K562 (cell line): ENCODE measurements around the gene INSL3. TPM values are rescaled to one million over a fixed set of nuclear protein-coding genes. Genes with fewer than 3 reads are reported as not detected.

Experiments
- ATAC-seq: fragments of 200-7000 bp; cut with Tn5 transposase; 3 replicates; pipeline ENCODE4 v1.9.1; 2020; ENCODE audit warnings: moderate library complexity
- BruUV-seq: library from RNA; stranded (reverse); fragments of 400-500 nt; replicated peaks from 2 replicates; lab custom pipeline; 2021; lab: Mats Ljungman, UMichigan
- CTCF ChIA-PET: fragments of 300-600 bp; formaldehyde crosslinking; extraction: SDS; loops from one replicate; lab custom pipeline; 2021; ENCODE audit warnings: low intra/inter-chr PET ratio; lab: Yijun Ruan, JAX
- POLR2A ChIA-PET: fragments of 300-600, 350-650 bp; sonication (Branson Sonifier 250); formaldehyde crosslinking; extraction: SDS; loops from one replicate; lab custom pipeline; 2021; ENCODE audit warnings: antibody characterized with exemption, inconsistent platforms; lab: Yijun Ruan, JAX
- DNase-seq, 4 experiments: peaks; one replicate each; pipeline versions ENCODE4 v3.0.0 to v3.0.0-alpha.2; 2011 to 2018; ENCODE audit warnings: low spot score in 3 of 4, mixed read lengths in 3 of 4; ENCODE audit errors: extremely low read depth in 1 of 4
- FAIRE-seq: peaks from 2 replicates; lab custom pipeline; 2011; peaks lifted over from hg19 to GRCh38; lab: Jason Lieb, UNC
- H2AFZ ChIP-seq: 2 replicates; pipeline ENCODE4 v1.6.0; 2011; ENCODE audit warnings: low read depth, low read length, control low read depth, inconsistent platforms
- H3K27ac ChIP-seq: fragments of 200-600 bp; 3 replicates; pipeline ENCODE4 v1.8.0; 2011; ENCODE audit warnings: low read depth, mild to moderate bottlenecking, control low read depth, inconsistent platforms, low read length, moderate library complexity, mixed read lengths; ENCODE audit errors: extremely low read depth
- H3K27me3 ChIP-seq, 2 experiments: fragments of 300-600 bp in 1 of 2; 2 replicates in 1 of 2; 3 replicates in 1 of 2; pipeline versions ENCODE4 v1.6.0 to v1.8.0; 2011; ENCODE audit warnings: inconsistent platforms in 2 of 2, low read length in 2 of 2, mild to moderate bottlenecking in 1 of 2, mixed read lengths in 1 of 2, moderate library complexity in 1 of 2; ENCODE audit not compliant: control insufficient read depth in 2 of 2, insufficient read depth in 2 of 2
- H3K36me3 ChIP-seq: fragments of 300-600 bp; 3 replicates; pipeline ENCODE4 v1.8.0; 2011; ENCODE audit warnings: mild to moderate bottlenecking, low read length, inconsistent platforms; ENCODE audit not compliant: control insufficient read depth, insufficient read depth
- H3K4me1 ChIP-seq, 2 experiments: fragments of 200-600 bp in 1 of 2; replicated peaks in 1 of 2; 2 replicates in 1 of 2; 3 replicates in 1 of 2; pipeline versions ENCODE4 v1.5.1 to v1.8.0; 2011; ENCODE audit warnings: inconsistent platforms in 2 of 2, low read length in 2 of 2, mild to moderate bottlenecking in 1 of 2, mixed read lengths in 1 of 2, moderate library complexity in 1 of 2; ENCODE audit not compliant: control insufficient read depth in 2 of 2, insufficient read depth in 2 of 2
- H3K4me2 ChIP-seq: 2 replicates; pipeline ENCODE4 v1.6.1; 2011; ENCODE audit warnings: low read length, control low read depth, inconsistent platforms, mixed read lengths; ENCODE audit not compliant: insufficient read depth
- H3K4me3 ChIP-seq: fragments of 200-600 bp; sonication (generic), shearing (Covaris generic); 2 replicates; pipeline ENCODE4 v1.5.1; 2016; ENCODE audit warnings: control low read depth, inconsistent platforms
- H3K79me2 ChIP-seq: fragments of 200-600 bp; 3 replicates; pipeline ENCODE4 v1.8.0; 2011; ENCODE audit warnings: low read length, inconsistent platforms; ENCODE audit not compliant: control insufficient read depth, insufficient read depth
- H3K9ac ChIP-seq, 2 experiments: 2 replicates each; pipeline versions ENCODE4 v1.6.0 to v1.6.1; 2011; ENCODE audit warnings: low read depth in 2 of 2, low read length in 2 of 2, control low read depth in 1 of 2, inconsistent platforms in 1 of 2, mild to moderate bottlenecking in 1 of 2, mixed read lengths in 1 of 2; ENCODE audit not compliant: insufficient read depth in 1 of 2
- H3K9me1 ChIP-seq: one replicate; pipeline ENCODE4 v1.6.0; 2011; ENCODE audit warnings: inconsistent platforms, mild to moderate bottlenecking, low read length, moderate library complexity; ENCODE audit not compliant: control insufficient read depth, insufficient read depth
- H3K9me3 ChIP-seq: replicated peaks from 2 replicates; pipeline ENCODE4 v1.5.1; 2011; ENCODE audit warnings: low read depth, low read length, inconsistent platforms; ENCODE audit not compliant: control insufficient read depth, insufficient read depth
- H4K20me1 ChIP-seq: replicated peaks from 2 replicates; pipeline ENCODE4 v1.6.1; 2011; ENCODE audit warnings: low read length, inconsistent platforms, mixed read lengths; ENCODE audit not compliant: control insufficient read depth, insufficient read depth
- CCAR2 ChIP-seq: fragments of 200-400 bp; formaldehyde crosslinking; IDR thresholded peaks from 2 replicates; pipeline ENCODE4 v1.6.1; 2017; ENCODE audit warnings: mild to moderate bottlenecking, low read depth, low read length
- COPS2 ChIP-seq: fragments of 450-650 bp; conservative IDR thresholded peaks from 2 replicates; pipeline ENCODE4 v1.6.1; 2016; ENCODE audit warnings: mild to moderate bottlenecking, moderate library complexity
- LARP7 ChIP-seq: fragments of 450-650 bp; IDR thresholded peaks from 2 replicates; pipeline ENCODE4 v1.6.1; 2016
- MED1 ChIP-seq: sonication (generic); formaldehyde crosslinking; IDR thresholded peaks from 2 replicates; pipeline ENCODE4 v1.8.1; 2023; ENCODE audit warnings: missing genetic modification reagents, borderline replicate concordance
- RERE ChIP-seq: sonication (generic); formaldehyde crosslinking; IDR thresholded peaks from 2 replicates; pipeline ENCODE4 v1.8.0; 2023; ENCODE audit warnings: missing genetic modification reagents, mild to moderate bottlenecking, borderline replicate concordance
- SIN3B ChIP-seq: fragments of 450-650 bp; IDR thresholded peaks from 2 replicates; pipeline ENCODE4 v1.6.1; 2017; ENCODE audit warnings: low read depth, mild to moderate bottlenecking, moderate library complexity
- SUPT5H ChIP-seq: fragments of 450-650 bp; IDR thresholded peaks from 2 replicates; pipeline ENCODE4 v1.6.1; 2016
- U2AF2 ChIP-seq: fragments of 200-400 bp; formaldehyde crosslinking; optimal IDR thresholded peaks from 2 replicates; pipeline ENCODE3; 2017; ENCODE audit warnings: low read depth, mild to moderate bottlenecking, low read length
- ZNF212 ChIP-seq: fragments of 450-650 bp; formaldehyde crosslinking; IDR thresholded peaks from 2 replicates; pipeline ENCODE4 v1.4.0; 2020; ENCODE audit warnings: mild to moderate bottlenecking
- WGBS: fragments of 100-300 bp; shearing (Covaris generic); methylation state at CpG from one replicate; pipeline ENCODE4 v1.1.6; 2016; ENCODE audit warnings: low coverage, mixed read lengths; ENCODE audit not compliant: insufficient coverage; ENCODE audit errors: missing lambda C conversion rate; 5-methylcytosine and 5-hydroxymethylcytosine counted together
- in situ Hi-C: fragments of 300-500 bp; cut with MboI; formaldehyde crosslinking; loops from 4 replicates; pipeline ENCODE4 v1.15.0; 2018; ENCODE audit warnings: inconsistent platforms, mixed read lengths
- intact Hi-C: fragments of 100-400 bp; cut with micrococcal nuclease; formaldehyde crosslinking; loops from 2 replicates; pipeline ENCODE4 v1.14.2; 2022
- polyA plus RNA-seq, 8 experiments: library from polyadenylated mRNA; depleted of rRNA in 4 of 8; stranded (reverse) in 5 of 8; unstranded in 3 of 8; fragments of >200 nt; fragmentation: Nextera tagmentation in 2 of 8; fragmentation: Illumina TruSeq in 1 of 8; extraction: Ambion mirVana in 2 of 8; extraction: Trizol in 1 of 8; gene quantifications; 2 replicates each; pipeline versions ENCODE4 v1.2.1 to v1.2.3, GENCODE V29; 2011 to 2014; ENCODE audit warnings: inconsistent platforms in 1 of 8, missing spikeins in 1 of 8
- total RNA-seq, 7 experiments: library from RNA; depleted of rRNA in 6 of 7; stranded (reverse); fragments of >200 nt in 6 of 7; fragmentation: Illumina TruSeq in 2 of 7; extraction: Trizol in 2 of 7; gene quantifications; 2 replicates each; pipeline versions ENCODE4 v1.2.1 to v1.2.3, GENCODE V29; 2011 to 2021; ENCODE audit warnings: low replicate concordance in 1 of 7

INSL3 gene
- total and polyA plus RNA-seq, 9 of the 15 experiments (the other 6 are each of a cell fraction or from before 2014, with no cell fraction given): not detected

- peaks cover 43 to 77% of the 10 kb centered on the region in 2 experiments for H3K27me3 ChIP-seq
- intact Hi-C loops: no loop called here
- BruUV-seq: no TSS peak
- H3K9me3 ChIP-seq: no peaks in the 10 kb centered on the region
- TF ChIP-seq LARP7 (no peak), CCAR2 (no peak), COPS2 (no peak), U2AF2 (no peak), ZNF212 (CRISPR knock-in tag) (no peak), MED1 (CRISPR knock-in tag) (no peak), SIN3B (no peak), SUPT5H (no peak), RERE (CRISPR knock-in tag) (no peak)
- H2AFZ ChIP-seq: no peak overlapping the region
- ATAC-seq: no peak
- H3K9ac ChIP-seq: no peak overlapping the region; a peak in 1 of 4 replicates
- CTCF ChIA-PET: no interaction called here
- no peak for FAIRE-seq
- H3K79me2 ChIP-seq: no peaks in the 10 kb centered on the region
- no peak overlapping the region for H3K27ac ChIP-seq
- no peak overlapping the region for H3K4me3 ChIP-seq
- 0 out of 2 replicates have a peak, but pooled peaks cover 7% of the 10 kb centered on the region for H4K20me1 ChIP-seq
- H3K4me1 ChIP-seq: peaks cover 0 to 10% of the 10 kb centered on the region in 2 experiments; a peak in 2 of 5 replicates
- no peak for DNase-seq
- H3K36me3 ChIP-seq: no peaks in the 10 kb centered on the region
- 0% methylated on average over 5 of the region's 5 CpGs for whole genome bisulfite sequencing
- H3K4me2 ChIP-seq: no peak overlapping the region
- POLR2A ChIA-PET: no interaction called here
- in situ Hi-C loops: no loop called here
- no peaks in the 10 kb centered on the region for H3K9me1 ChIP-seq
Observed at GRCh38 chr19:17812099-17812498, 9.2 kb downstream of the INSL3 start.
